Neural progenitor cell (in vitro differentiated cells): Measurements from ENCODE around the gene SDC4. TPM values are rescaled to one million over a fixed set of nuclear protein-coding genes. Genes with fewer than 3 reads are reported as not detected.

Experiments
- DNase-seq: peaks from one replicate; pipeline ENCODE4 v3.0.0-alpha.2; 2016; ENCODE audit warnings: low spot score
- H2AFZ ChIP-seq: fragments of 200-600 bp; sonication (generic); replicated peaks from 2 replicates; pipeline ENCODE4 v1.6.1; 2016; ENCODE audit warnings: antibody characterized with exemption
- H3F3A ChIP-seq: fragments of 200-600 bp; sonication (generic); 2 replicates; pipeline ENCODE4 v1.6.1; 2016; ENCODE audit warnings: antibody characterized with exemption, low read depth
- H3K27ac ChIP-seq: fragments of 200-600 bp; sonication (generic); 2 replicates; pipeline ENCODE4 v1.5.1; 2016; ENCODE audit warnings: mild to moderate bottlenecking
- H3K27me3 ChIP-seq: fragments of 200-600 bp; sonication (generic); 2 replicates; pipeline ENCODE4 v1.6.1; 2016; ENCODE audit warnings: mild to moderate bottlenecking, moderate library complexity
- H3K36me3 ChIP-seq: fragments of 200-600 bp; sonication (generic); 2 replicates; pipeline ENCODE4 v1.5.1; 2016
- H3K4me1 ChIP-seq: fragments of 200-600 bp; sonication (generic); 2 replicates; pipeline ENCODE4 v1.6.1; 2016; ENCODE audit warnings: mixed run types
- H3K4me2 ChIP-seq: fragments of 200-600 bp; sonication (generic); 2 replicates; pipeline ENCODE4 v1.6.1; 2016
- H3K4me3 ChIP-seq: fragments of 200-600 bp; sonication (generic); 2 replicates; pipeline ENCODE4 v1.5.1; 2016
- H3K79me2 ChIP-seq: fragments of 200-600 bp; sonication (generic); 2 replicates; pipeline ENCODE4 v1.6.1; 2016; ENCODE audit warnings: low read depth
- H3K9ac ChIP-seq: fragments of 200-600 bp; sonication (generic); 2 replicates; pipeline ENCODE4 v1.6.1; 2016
- H3K9me3 ChIP-seq: fragments of 200-600 bp; sonication (generic); 2 replicates; pipeline ENCODE4 v1.5.1; 2016; ENCODE audit warnings: low read depth
- H4K20me1 ChIP-seq: fragments of 200-600 bp; sonication (generic); 2 replicates; pipeline ENCODE4 v1.6.1; 2016; ENCODE audit warnings: low read depth
- H3K27ac Mint-ChIP-seq: 3 replicates; pipeline ENCODE4 v1.8.0; 2021; ENCODE audit warnings: mixed read lengths
- H3K27me3 Mint-ChIP-seq: 2 replicates; pipeline ENCODE4 v1.8.0; 2022; ENCODE audit warnings: low read depth, mild to moderate bottlenecking, inconsistent platforms, moderate library complexity, mixed read lengths; ENCODE audit not compliant: insufficient read depth
- H3K36me3 Mint-ChIP-seq: 3 replicates; pipeline ENCODE4 v1.8.0; 2021; ENCODE audit warnings: mixed read lengths
- H3K4me1 Mint-ChIP-seq: 3 replicates; pipeline ENCODE4 v1.8.0; 2021; ENCODE audit warnings: mixed read lengths
- H3K4me3 Mint-ChIP-seq: 3 replicates; pipeline ENCODE4 v1.8.0; 2021; ENCODE audit warnings: mild to moderate bottlenecking, moderate library complexity, mixed read lengths
- H3K9me3 Mint-ChIP-seq: 3 replicates; pipeline ENCODE4 v1.8.0; 2020; ENCODE audit warnings: mixed read lengths
- CTCF ChIP-seq: fragments of 200-600 bp; sonication (generic); IDR thresholded peaks from 2 replicates; pipeline ENCODE4 v1.5.1; 2017; ENCODE audit warnings: antibody characterized with exemption, mild to moderate bottlenecking
- EZH2 ChIP-seq: fragments of 200-600 bp; sonication (generic); IDR thresholded peaks from 2 replicates; pipeline ENCODE4 v1.6.1; 2017; ENCODE audit warnings: antibody characterized with exemption, mild to moderate bottlenecking, moderate library complexity
- EZH2phosphoT487 ChIP-seq: fragments of 200-600 bp; sonication (generic); IDR thresholded peaks from 2 replicates; pipeline ENCODE4 v1.6.1; 2017; ENCODE audit warnings: antibody characterized with exemption
- total RNA-seq: library from RNA; depleted of rRNA; stranded (reverse); fragments of >200 nt; gene quantifications from 2 replicates; pipeline ENCODE4 v1.2.3, GENCODE V29; 2015; ENCODE audit warnings: low replicate concordance

The SDC4 gene
- total RNA-seq, 1 donor from 2014 or later: 19.3 TPM

- DNase-seq: no peak
- H3K36me3 ChIP-seq: no peaks in the 10 kb centered on the region
- no peaks in the 10 kb centered on the region for H3K27me3 Mint-ChIP-seq
Measured at GRCh38 chr20:45368221-45368980, 20.2 kb upstream of the SDC4 start.

DNA sequence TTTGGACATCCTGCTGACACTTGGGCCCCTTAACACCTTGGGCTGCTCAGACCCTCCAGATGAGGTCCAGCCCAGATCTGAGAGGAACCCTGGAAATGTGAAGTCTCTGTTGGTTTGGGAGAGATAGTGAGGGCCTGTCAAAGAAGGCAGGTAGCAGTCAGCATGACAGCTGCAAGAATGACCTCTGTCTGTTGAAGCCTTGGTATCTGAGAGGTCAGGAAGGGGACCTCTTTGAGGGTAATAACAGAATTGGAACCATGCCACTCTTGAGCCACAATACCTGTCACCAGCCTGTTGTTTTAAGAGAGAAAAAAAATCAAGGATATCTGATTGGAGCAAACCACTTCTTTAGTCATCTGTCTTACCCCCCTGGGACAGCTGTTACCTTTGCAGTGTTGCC, 18.9 kb upstream of the SDC4 start:
- H3K4me3 Mint-ChIP-seq: no peak overlapping the region

More at GRCh38 chr20:45368221-45368980, 20.2 kb upstream of the SDC4 start:
- Mint-ChIP-seq H3K4me3 (no peak overlapping the region), H3K27ac (no peak overlapping the region), H3K36me3 (peaks cover 10% of the 10 kb centered on the region), H3K9me3 (no peaks in the 10 kb centered on the region), H3K4me1 (peaks cover 20% of the 10 kb centered on the region)
- Histone ChIP-seq H2AFZ (no peak overlapping the region), H3K4me3 (no peak overlapping the region), H3K9me3 (no peaks in the 10 kb centered on the region), H3K4me2 (no peak overlapping the region), H3F3A (peaks cover 5% of the 10 kb centered on the region), H3K27me3 (peaks cover 14% of the 10 kb centered on the region), H3K4me1 (peaks cover 14% of the 10 kb centered on the region), H3K79me2 (peaks cover 21% of the 10 kb centered on the region), H3K9ac (no peak overlapping the region), H4K20me1 (peaks cover 15% of the 10 kb centered on the region), H3K27ac (no peak overlapping the region)
- TF ChIP-seq EZH2phosphoT487 (no peak), CTCF (no peak), EZH2 (no peak)

GRCh38 chr20:45366631-45367030, 18.4 kb upstream of the SDC4 start:
- H3K4me1 Mint-ChIP-seq: peaks cover 25% of the 10 kb centered on the region
- Histone ChIP-seq H3K27me3 (no peaks in the 10 kb centered on the region), H2AFZ (no peak overlapping the region), H3K4me2 (no peak overlapping the region), H3K9me3 (no peaks in the 10 kb centered on the region), H3K27ac (no peak overlapping the region), H3K79me2 (peaks cover 22% of the 10 kb centered on the region), H3K4me3 (no peak overlapping the region), H3K4me1 (peaks cover 14% of the 10 kb centered on the region), H3K36me3 (no peaks in the 10 kb centered on the region), H3F3A (peaks cover 5% of the 10 kb centered on the region), H3K9ac (no peak overlapping the region), H4K20me1 (peaks cover 15% of the 10 kb centered on the region)
- H3K27ac Mint-ChIP-seq: no peak overlapping the region
- no peak overlapping the region for H3K4me3 Mint-ChIP-seq
- H3K27me3 Mint-ChIP-seq: no peaks in the 10 kb centered on the region
- no peaks in the 10 kb centered on the region for H3K9me3 Mint-ChIP-seq
- H3K36me3 Mint-ChIP-seq: peaks cover 10% of the 10 kb centered on the region
- TF ChIP-seq EZH2: no peak
- TF ChIP-seq CTCF: no peak
- TF ChIP-seq EZH2phosphoT487: no peak
- DNase-seq: no peak

More for the DNA sequence above, 18.9 kb upstream of the SDC4 start:
- H3K4me1 ChIP-seq: peaks cover 14% of the 10 kb centered on the region
- no peak overlapping the region for H3K4me3 ChIP-seq
- Mint-ChIP-seq H3K4me1 (peaks cover 25% of the 10 kb centered on the region), H3K9me3 (no peaks in the 10 kb centered on the region), H3K27me3 (no peaks in the 10 kb centered on the region), H3K27ac (no peak overlapping the region), H3K36me3 (peaks cover 10% of the 10 kb centered on the region)
- peaks cover 15% of the 10 kb centered on the region for H4K20me1 ChIP-seq
- peaks cover 1% of the 10 kb centered on the region for H3K27me3 ChIP-seq
- no peak overlapping the region for H3K9ac ChIP-seq
- peaks cover 5% of the 10 kb centered on the region for H3F3A ChIP-seq
- no peak overlapping the region for H3K4me2 ChIP-seq
- no peaks in the 10 kb centered on the region for H3K36me3 ChIP-seq
- no peaks in the 10 kb centered on the region for H3K9me3 ChIP-seq
- H3K27ac ChIP-seq: no peak overlapping the region
- H2AFZ ChIP-seq: no peak overlapping the region
- DNase-seq: no peak
- peaks cover 22% of the 10 kb centered on the region for H3K79me2 ChIP-seq
- no peak for TF ChIP-seq EZH2phosphoT487
- TF ChIP-seq CTCF: no peak
- no peak for TF ChIP-seq EZH2
